ENCODE measurements around the gene LRP4.
A peak's percentile ranks its signal among the peaks of the same experiment; 100 is the strongest.

The LRP4 gene

GRCh38 chr11:46836870-46837269, 81.5 kb downstream of the LRP4 start:
- FAIRE-seq (no peak), DNase-seq (ENCODE audit: insufficient read length) (no peak)
- TF ChIP-seq POLR2AphosphoS5 (IDR thresholded peaks at IDR 0.05; ENCODE audit: low read depth, low read length) = no peak
- TF ChIP-seq POLR2A (IDR thresholded peaks at IDR 0.05; ENCODE audit: low read depth, low read length) = no peak
- no peak for TF ChIP-seq TAF1 (IDR thresholded peaks at IDR 0.05; ENCODE audit: borderline replicate concordance, low read depth, low read length)

GRCh38 chr11:46836431-46836830, 81.9 kb downstream of the LRP4 start:
- TF ChIP-seq POLR2A (IDR thresholded peaks at IDR 0.05; ENCODE audit: low read depth, low read length) = no peak
- FAIRE-seq = no peak

GRCh38 chr11:46835897-46836296, 82.5 kb downstream of the LRP4 start:
- FAIRE-seq (peak; percentile 53), DNase-seq (ENCODE audit: insufficient read length) (no peak)
- TF ChIP-seq TAF1 (IDR thresholded peaks at IDR 0.05; ENCODE audit: borderline replicate concordance, low read depth, low read length) (no peak), POLR2AphosphoS5 (IDR thresholded peaks at IDR 0.05; ENCODE audit: low read depth, low read length) (no peak), POLR2A (IDR thresholded peaks at IDR 0.05; ENCODE audit: low read depth, low read length) (no peak)

More at GRCh38 chr11:46836431-46836830, 81.9 kb downstream of the LRP4 start:
- DNase-seq (ENCODE audit: insufficient read length) = no peak

- no peak for FAIRE-seq
Measured at GRCh38 chr11:46834821-46835220, 83.5 kb downstream of the LRP4 start.

GRCh38 chr11:46832511-46833214, 85.7 kb downstream of the LRP4 start:
- peak; percentile 83 for FAIRE-seq
- DNase-seq (ENCODE audit: insufficient read length) = no peak
- TF ChIP-seq POLR2AphosphoS5 (IDR thresholded peaks at IDR 0.05; ENCODE audit: low read depth, low read length) (no peak), TAF1 (IDR thresholded peaks at IDR 0.05; ENCODE audit: borderline replicate concordance, low read depth, low read length) (no peak), POLR2A (IDR thresholded peaks at IDR 0.05; ENCODE audit: low read depth, low read length) (no peak)

More at GRCh38 chr11:46834821-46835220, 83.5 kb downstream of the LRP4 start:
- TF ChIP-seq POLR2A (IDR thresholded peaks at IDR 0.05; ENCODE audit: low read depth, low read length) = no peak
- no peak for TF ChIP-seq POLR2AphosphoS5 (IDR thresholded peaks at IDR 0.05; ENCODE audit: low read depth, low read length)
- TF ChIP-seq TAF1 (IDR thresholded peaks at IDR 0.05; ENCODE audit: borderline replicate concordance, low read depth, low read length) = no peak
- no peak for DNase-seq (ENCODE audit: insufficient read length)

GRCh38 chr11:46827995-46828394, 90.4 kb downstream of the LRP4 start:
- FAIRE-seq = no peak
- TF ChIP-seq POLR2A (IDR thresholded peaks at IDR 0.05; ENCODE audit: low read depth, low read length) = no peak
- no peak for TF ChIP-seq POLR2AphosphoS5 (IDR thresholded peaks at IDR 0.05; ENCODE audit: low read depth, low read length)
- TF ChIP-seq TAF1 (IDR thresholded peaks at IDR 0.05; ENCODE audit: borderline replicate concordance, low read depth, low read length) = no peak

GRCh38 chr11:46826310-46827044, 91.9 kb downstream of the LRP4 start:
- peak; percentile 37 for DNase-seq (ENCODE audit: insufficient read length)
- TF ChIP-seq POLR2AphosphoS5 (IDR thresholded peaks at IDR 0.05; ENCODE audit: low read depth, low read length) (no peak; the same call in 1 of the 2 replicates), POLR2A (IDR thresholded peaks at IDR 0.05; ENCODE audit: low read depth, low read length) (0 out of 2 replicates have a peak, but pooled peaks have one; percentile 24)
- peak; percentile 71 for FAIRE-seq

More at GRCh38 chr11:46827995-46828394, 90.4 kb downstream of the LRP4 start:
- DNase-seq (ENCODE audit: insufficient read length) = no peak

- DNase-seq (ENCODE audit: insufficient read length) (no peak), FAIRE-seq (peak; percentile 44)
- TF ChIP-seq POLR2A (IDR thresholded peaks at IDR 0.05; ENCODE audit: low read depth, low read length) = no peak
- no peak for TF ChIP-seq TAF1 (IDR thresholded peaks at IDR 0.05; ENCODE audit: borderline replicate concordance, low read depth, low read length)
- no peak for TF ChIP-seq POLR2AphosphoS5 (IDR thresholded peaks at IDR 0.05; ENCODE audit: low read depth, low read length)
Measured at GRCh38 chr11:46808799-46809431, 109.4 kb downstream of the LRP4 start.

Data from GM12892 (cell line).